DOHH2 (cell line): ENCODE measurements around the gene TNFRSF9.

Experiments used
- CTCF ChIP-seq: fragments of 200-600 bp; sonication (generic); IDR thresholded peaks from one replicate; pipeline ENCODE4 v1.5.1; 2014; ENCODE audit warnings: antibody characterized with exemption, mild to moderate bottlenecking, low read depth, low read length; ENCODE audit not compliant: poor library complexity, severe bottlenecking
- EZH2phosphoT487 ChIP-seq: fragments of 200-600 bp; sonication (generic); IDR thresholded peaks from 2 replicates; pipeline ENCODE4 v1.6.1; 2017; ENCODE audit warnings: borderline replicate concordance, mild to moderate bottlenecking, antibody characterized with exemption, low read length, moderate library complexity, mixed read lengths

- no peak for TF ChIP-seq CTCF
- TF ChIP-seq EZH2phosphoT487, result no peak
Observed at GRCh38 chr1:7989762-7990428, 49.3 kb upstream of the TNFRSF9 start.
